Measurements from ENCODE around the gene ZNF536.

ZNF536 gene

DNA sequence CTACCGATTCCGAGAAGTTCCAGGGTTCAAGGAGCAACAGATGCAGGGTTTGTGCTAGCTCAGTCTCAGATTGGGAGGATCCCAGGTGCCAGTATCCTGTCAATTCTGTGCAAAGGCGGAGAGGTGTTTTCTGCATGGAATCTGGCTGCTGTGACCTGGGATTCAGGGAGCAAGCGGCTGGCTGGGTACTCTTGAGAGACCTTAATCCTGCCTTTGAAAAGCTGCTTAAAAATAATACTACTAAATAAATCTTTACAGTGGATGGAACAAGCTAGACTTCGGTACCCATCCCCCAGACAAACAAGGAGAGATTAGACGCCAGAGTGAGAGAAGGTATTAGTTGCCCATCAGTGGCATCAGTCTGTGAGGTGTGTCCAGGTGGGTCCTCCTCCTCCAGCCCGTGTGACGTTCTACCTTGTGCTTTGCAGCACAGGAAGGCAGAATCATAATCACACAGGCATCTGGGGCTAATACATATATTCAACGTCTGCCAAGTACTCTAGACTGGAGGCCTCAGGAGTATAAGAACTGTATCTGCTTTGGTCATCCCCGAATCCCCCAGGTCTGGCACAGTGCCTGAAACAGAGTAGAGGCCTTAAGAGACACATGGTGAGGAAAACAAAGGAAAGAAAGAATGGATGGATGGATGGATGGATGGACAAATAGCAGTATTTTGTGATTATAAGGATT lies 230.6 kb downstream of the ZNF536 start:
- H3K4me1 ChIP-seq (ENCODE audit: control insufficient read depth, insufficient read depth, low read length) = no peaks in the 10 kb centered on the region
- H3K27ac ChIP-seq (ENCODE audit: low read length) = no peak overlapping the region
- no peaks in the 10 kb centered on the region for H3K9me3 ChIP-seq (ENCODE audit: control insufficient read depth in 2 of 2, low read length in 2 of 2)
- no peaks in the 10 kb centered on the region for H3K36me3 ChIP-seq (ENCODE audit: control insufficient read depth in 2 of 2, insufficient read depth in 2 of 2, low read length in 2 of 2)
- H3K27me3 ChIP-seq (ENCODE audit: control insufficient read depth in 1 of 2, insufficient read depth in 2 of 2, low read length in 2 of 2) = peaks cover 0 to 4% of the 10 kb centered on the region in 2 donors
- no peak overlapping the region for H3K9ac ChIP-seq (ENCODE audit: low read length in 2 of 2)
- no peak overlapping the region for H3K4me3 ChIP-seq (ENCODE audit: low read length in 2 of 2)

DNA sequence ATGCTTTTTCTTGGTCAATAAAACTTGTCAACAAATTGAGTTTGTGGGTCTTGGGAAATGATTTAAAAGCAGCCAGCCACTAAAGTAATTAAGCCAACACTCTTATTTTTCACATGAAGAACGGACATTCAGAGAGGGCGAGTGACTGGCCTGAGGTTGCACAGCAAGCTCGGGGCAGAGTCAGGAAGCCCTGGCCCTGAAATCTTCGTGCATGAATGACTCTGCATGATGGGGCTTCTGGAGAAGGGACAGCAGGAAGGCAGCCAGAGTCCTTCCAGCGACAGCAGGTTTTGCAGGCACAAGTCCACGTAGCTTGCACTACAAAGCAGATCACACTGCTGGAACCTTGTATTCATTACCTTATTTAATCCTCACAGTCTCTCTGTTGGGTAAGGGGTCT lies 232.5 kb downstream of the ZNF536 start:
- Histone ChIP-seq H3K4me3 (ENCODE audit: low read length in 2 of 2) (no peak overlapping the region), H3K36me3 (ENCODE audit: control insufficient read depth in 2 of 2, insufficient read depth in 2 of 2, low read length in 2 of 2) (no peaks in the 10 kb centered on the region), H3K4me1 (ENCODE audit: control insufficient read depth, insufficient read depth, low read length) (no peaks in the 10 kb centered on the region)

GRCh38 chr19:30605333-30605732 lies 233.1 kb downstream of the ZNF536 start:
- H3K9ac ChIP-seq (ENCODE audit: low read length in 2 of 2) = no peak overlapping the region
- H3K27ac ChIP-seq (ENCODE audit: low read length) = no peak overlapping the region
- H3K4me3 ChIP-seq (ENCODE audit: low read length in 2 of 2) = no peak overlapping the region
- no peaks in the 10 kb centered on the region for H3K36me3 ChIP-seq (ENCODE audit: control insufficient read depth in 2 of 2, insufficient read depth in 2 of 2, low read length in 2 of 2)
- no peaks in the 10 kb centered on the region for H3K9me3 ChIP-seq (ENCODE audit: control insufficient read depth in 2 of 2, low read length in 2 of 2)
- peaks cover 0 to 4% of the 10 kb centered on the region in 2 donors for H3K27me3 ChIP-seq (ENCODE audit: control insufficient read depth in 1 of 2, insufficient read depth in 2 of 2, low read length in 2 of 2)
- no peaks in the 10 kb centered on the region for H3K4me1 ChIP-seq (ENCODE audit: control insufficient read depth, insufficient read depth, low read length)

More for the DNA sequence above, 232.5 kb downstream of the ZNF536 start:
- no peak overlapping the region for H3K9ac ChIP-seq (ENCODE audit: low read length in 2 of 2)
- no peaks in the 10 kb centered on the region for H3K9me3 ChIP-seq (ENCODE audit: control insufficient read depth in 2 of 2, low read length in 2 of 2)
- no peak overlapping the region for H3K27ac ChIP-seq (ENCODE audit: low read length)
- H3K27me3 ChIP-seq (ENCODE audit: control insufficient read depth in 1 of 2, insufficient read depth in 2 of 2, low read length in 2 of 2) = peaks cover 0 to 4% of the 10 kb centered on the region in 2 donors

GRCh38 chr19:30606114-30607050 lies 234.2 kb downstream of the ZNF536 start:
- no peaks in the 10 kb centered on the region for H3K4me1 ChIP-seq (ENCODE audit: control insufficient read depth, insufficient read depth, low read length)
- H3K27me3 ChIP-seq (ENCODE audit: control insufficient read depth in 1 of 2, insufficient read depth in 2 of 2, low read length in 2 of 2) = peaks cover 0 to 2% of the 10 kb centered on the region in 2 donors
- no peak overlapping the region for H3K9ac ChIP-seq (ENCODE audit: low read length in 2 of 2)
- peaks cover 0 to 2% of the 10 kb centered on the region in 2 donors for H3K9me3 ChIP-seq (ENCODE audit: control insufficient read depth in 2 of 2, low read length in 2 of 2)
- H3K36me3 ChIP-seq (ENCODE audit: control insufficient read depth in 2 of 2, insufficient read depth in 2 of 2, low read length in 2 of 2) = no peaks in the 10 kb centered on the region
- no peak overlapping the region for H3K27ac ChIP-seq (ENCODE audit: low read length)
- H3K4me3 ChIP-seq (ENCODE audit: low read length in 2 of 2) = no peak overlapping the region
